HUDEP-2 (cell line): ENCODE data around the gene PICALM.
"Not testable (repeated sequence)": the region's sequence is repeated elsewhere in the genome, so short reads cannot be mapped to it uniquely, and the experiment has no call there.

Source experiments
- DNase-seq, 76 experiments: peaks; one replicate each; lab custom pipeline; 2025; ENCODE audit not compliant: unreplicated experiment in 76 of 76; lab: John Stamatoyannopoulos, UW

PICALM gene, protein sequence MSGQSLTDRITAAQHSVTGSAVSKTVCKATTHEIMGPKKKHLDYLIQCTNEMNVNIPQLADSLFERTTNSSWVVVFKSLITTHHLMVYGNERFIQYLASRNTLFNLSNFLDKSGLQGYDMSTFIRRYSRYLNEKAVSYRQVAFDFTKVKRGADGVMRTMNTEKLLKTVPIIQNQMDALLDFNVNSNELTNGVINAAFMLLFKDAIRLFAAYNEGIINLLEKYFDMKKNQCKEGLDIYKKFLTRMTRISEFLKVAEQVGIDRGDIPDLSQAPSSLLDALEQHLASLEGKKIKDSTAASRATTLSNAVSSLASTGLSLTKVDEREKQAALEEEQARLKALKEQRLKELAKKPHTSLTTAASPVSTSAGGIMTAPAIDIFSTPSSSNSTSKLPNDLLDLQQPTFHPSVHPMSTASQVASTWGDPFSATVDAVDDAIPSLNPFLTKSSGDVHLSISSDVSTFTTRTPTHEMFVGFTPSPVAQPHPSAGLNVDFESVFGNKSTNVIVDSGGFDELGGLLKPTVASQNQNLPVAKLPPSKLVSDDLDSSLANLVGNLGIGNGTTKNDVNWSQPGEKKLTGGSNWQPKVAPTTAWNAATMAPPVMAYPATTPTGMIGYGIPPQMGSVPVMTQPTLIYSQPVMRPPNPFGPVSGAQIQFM

DNA sequence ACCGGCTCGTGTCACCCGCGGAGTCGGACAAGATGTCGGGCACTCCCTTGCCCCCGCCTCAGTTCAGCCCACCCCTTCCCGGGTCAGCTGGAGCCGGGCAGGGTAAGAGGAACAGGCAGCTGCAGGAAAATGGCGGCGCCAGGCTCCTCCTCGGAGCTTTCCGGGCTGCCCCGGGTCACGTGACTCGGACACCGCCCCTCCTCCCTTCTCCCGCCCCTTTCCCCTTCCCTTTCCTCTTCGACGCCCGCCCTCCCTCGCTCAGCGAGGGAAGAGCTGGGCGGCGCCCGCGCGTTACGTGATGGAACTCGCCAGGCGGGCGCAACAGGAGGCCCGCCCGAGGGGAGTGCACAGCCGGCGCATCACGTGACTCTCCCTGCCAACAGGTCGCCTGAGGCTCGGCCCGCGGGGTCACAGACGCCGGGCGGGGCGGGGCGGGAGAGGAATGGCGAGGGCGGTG is at the start of gene PICALM:
TSS of gene PICALM (minus strand) at position 134 of the 457 bp plus-strand sequence. CDS start 304 bp downstream, outside the sequence.
- peak; percentile 58 to 99 (median 97) for DNase-seq

GRCh38 chr11:86118253-86118652 is 49.4 kb upstream of the PICALM start:
- no peak for DNase-seq

DNA sequence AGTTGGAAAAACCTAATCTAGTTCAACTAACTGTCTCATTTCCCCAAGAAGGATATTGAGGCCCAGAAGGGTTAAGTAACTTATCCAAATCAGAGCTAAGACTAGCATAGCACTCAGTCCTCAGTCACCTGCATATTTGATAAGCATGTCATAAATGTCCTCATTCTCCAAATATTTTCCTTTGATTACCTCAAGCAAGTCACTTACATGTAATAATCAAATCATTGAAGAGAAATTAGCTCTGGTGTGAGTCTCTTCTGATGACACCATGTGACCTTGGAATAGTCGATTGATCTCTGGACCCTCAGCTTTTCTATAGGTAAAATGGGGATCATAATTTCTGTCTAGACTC is 48.8 kb upstream of the PICALM start:
- no peak for DNase-seq

- DNase-seq: no peak
These were observed 48.3 kb upstream of the PICALM start for GRCh38 chr11:86117001-86117711.

GRCh38 chr11:86116386-86116726 is 47.5 kb upstream of the PICALM start:
- DNase-seq: no peak

DNA sequence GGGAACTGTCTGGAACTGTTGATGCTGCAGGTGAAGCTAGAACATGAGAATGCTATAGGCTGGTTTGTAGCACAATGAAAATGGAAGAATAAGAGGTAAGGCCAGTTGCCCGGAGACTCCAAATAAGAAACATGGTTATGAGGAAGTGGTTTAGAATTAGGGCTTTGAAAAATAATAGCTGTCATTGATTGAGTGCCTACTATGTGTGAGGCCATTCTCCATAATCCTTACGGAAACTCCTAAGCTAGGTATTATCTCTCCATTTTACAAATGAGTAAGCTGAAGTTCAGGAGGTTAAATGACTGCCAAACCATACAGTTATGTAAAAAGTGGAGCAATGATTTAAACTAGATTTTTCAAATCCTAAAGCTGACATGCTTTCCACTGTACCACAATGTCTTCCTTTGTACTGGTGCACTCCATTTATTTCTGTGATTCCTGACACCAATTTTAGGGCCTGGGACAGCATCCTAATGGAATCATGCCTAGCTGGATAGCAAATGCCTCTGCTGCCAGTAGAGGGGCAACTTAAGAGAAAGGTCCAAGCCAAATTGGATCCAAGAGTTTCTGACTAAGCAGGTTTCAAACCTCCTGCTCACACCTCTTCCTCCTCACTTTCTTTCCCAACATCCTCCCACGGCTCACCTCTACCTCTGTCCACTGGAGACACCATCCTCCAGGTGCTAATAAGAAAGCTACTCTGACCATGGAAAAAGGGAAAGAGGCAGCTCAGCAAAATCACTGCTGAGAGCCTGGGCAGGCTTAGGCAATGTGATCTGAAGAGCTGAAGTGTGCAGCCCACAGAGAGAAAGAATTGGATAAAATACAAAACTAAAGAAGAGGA is 46.9 kb upstream of the PICALM start:
- no peak for DNase-seq

- DNase-seq: no peak
These were observed 40.2 kb upstream of the PICALM start for GRCh38 chr11:86108890-86109638.

DNA sequence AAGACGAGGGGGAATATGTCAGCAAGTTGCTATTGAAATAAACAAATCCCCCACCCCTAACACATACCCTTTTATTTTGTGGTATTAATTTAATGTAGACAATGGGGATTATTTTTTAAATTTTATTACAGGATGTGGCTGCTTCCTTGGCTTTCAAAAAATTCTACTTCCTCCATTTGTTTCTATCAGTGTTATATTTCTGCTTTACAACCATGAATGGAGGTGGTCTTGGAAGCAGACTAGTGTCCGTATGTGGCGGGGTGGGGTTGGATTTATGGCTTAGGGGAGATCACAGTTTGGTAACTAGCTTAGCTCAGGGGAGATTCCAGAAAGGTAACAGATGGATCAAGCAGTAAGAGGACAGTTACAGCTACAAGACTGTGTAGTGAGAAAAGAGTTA is 39.3 kb upstream of the PICALM start:
- DNase-seq: no peak

DNA sequence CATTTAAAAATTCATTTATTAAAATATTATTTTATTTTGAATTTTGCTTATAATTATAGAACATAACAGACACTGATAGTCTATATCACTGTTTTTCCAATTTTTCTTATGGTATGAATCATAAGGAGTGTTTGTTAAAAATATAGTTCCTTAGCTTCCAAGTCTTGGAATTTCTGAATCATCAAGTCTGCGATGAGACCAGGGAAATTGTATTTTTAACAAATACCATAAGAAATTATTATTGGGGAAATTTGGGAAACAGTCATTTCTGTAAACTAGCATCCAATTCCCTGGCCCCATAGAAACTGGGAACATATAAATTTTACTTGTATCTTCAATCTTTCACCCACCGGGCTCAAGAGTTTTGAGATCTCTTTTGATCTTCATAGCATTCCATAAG is 38.0 kb upstream of the PICALM start:
- no peak for DNase-seq

- not testable (repeated sequence) for DNase-seq
These were observed 37.1 kb upstream of the PICALM start for GRCh38 chr11:86106031-86106430.

DNA sequence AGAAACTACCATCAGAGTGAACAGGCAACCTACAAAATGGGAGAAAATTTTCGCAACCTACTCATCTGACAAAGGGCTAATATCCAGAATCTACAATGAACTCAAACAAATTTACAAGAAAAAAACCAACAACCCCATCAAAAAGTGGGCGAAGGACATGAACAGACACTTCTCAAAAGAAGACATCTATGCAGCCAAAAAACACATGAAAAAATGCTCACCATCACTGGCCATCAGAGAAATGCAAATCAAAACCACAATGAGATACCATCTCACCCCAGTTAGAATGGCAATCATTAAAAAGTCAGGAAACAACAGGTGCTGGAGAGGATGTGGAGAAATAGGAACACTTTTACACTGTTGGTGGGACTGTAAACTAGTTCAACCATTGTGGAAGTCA is 36.7 kb upstream of the PICALM start:
- DNase-seq: not testable (repeated sequence)

GRCh38 chr11:86103808-86104207 is 34.9 kb upstream of the PICALM start:
- DNase-seq: peak in 1 of 76 experiments; percentile 13

DNA sequence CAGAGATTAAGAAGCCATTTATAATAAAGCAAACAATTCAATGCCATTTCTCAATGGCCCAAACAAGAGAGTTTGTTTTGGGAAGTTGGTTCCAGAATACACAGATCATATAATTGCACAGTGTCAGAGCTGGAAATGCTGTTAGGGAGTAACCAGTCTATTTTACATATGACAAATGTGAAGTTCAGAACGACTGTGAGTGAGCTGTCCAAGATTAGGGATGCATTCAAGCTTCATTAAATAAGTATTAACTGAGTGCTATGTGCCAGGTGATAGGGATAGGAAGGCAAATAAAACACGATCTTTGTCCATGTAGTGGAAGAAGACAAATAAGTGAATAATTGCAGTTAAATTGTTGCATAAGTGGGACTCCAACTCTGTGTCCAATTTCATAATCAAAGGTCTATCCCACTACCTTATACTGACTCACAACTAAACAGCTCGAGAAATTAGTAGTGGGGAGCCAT is 33.1 kb upstream of the PICALM start:
- no peak for DNase-seq

- no peak for DNase-seq
These were observed 32.6 kb upstream of the PICALM start for GRCh38 chr11:86101493-86101892.

- no peak for DNase-seq
These were observed 31.0 kb upstream of the PICALM start for GRCh38 chr11:86099874-86100273.

GRCh38 chr11:86097980-86098379 is 29.1 kb upstream of the PICALM start:
- no peak for DNase-seq

- DNase-seq: peak in 1 of 76 experiments; percentile 4
These were observed 22.7 kb upstream of the PICALM start for GRCh38 chr11:86091566-86091965.

GRCh38 chr11:86091086-86091485 is 22.2 kb upstream of the PICALM start:
- DNase-seq: no peak

GRCh38 chr11:86089659-86090058 is 20.8 kb upstream of the PICALM start:
- no peak for DNase-seq

DNA sequence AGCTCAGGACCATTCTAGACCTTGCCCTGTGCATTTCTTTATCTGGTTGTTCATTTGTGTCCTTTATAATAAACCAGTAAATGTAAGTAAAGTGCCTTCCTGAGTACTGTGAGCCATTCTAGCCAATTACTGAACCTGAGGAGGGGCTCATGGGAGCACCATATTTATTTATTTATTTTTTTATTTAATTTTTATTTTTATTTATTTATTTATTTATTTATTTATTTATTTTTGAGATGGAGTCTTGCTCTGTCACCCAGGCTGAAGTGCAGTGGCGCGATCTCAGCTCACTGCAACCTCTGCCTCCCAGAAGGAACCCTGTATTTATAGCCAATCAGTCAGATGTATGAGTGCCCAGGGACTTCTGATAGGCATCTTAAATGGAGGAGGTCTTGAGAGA is 18.8 kb upstream of the PICALM start:
- DNase-seq: not testable (repeated sequence)
